Kasumi-1 (cell line): Measurements from ENCODE around the gene PRELP.
"Not testable (repeated sequence)": the region's sequence is repeated elsewhere in the genome, so short reads cannot be mapped to it uniquely, and the experiment has no call there.

ENCODE experiments used
- DNase-seq, 2 experiments: peaks; one replicate each; lab custom pipeline; 2025; lab: John Stamatoyannopoulos, UW

PRELP gene

GRCh38 chr1:203506858-203507626 is 31.4 kb downstream of the PRELP start:
- no peak for DNase-seq

GRCh38 chr1:203507759-203508158 is 32.2 kb downstream of the PRELP start:
- no peak for DNase-seq

GRCh38 chr1:203508463-203509073 is 33.0 kb downstream of the PRELP start:
- DNase-seq, result no peak

GRCh38 chr1:203509135-203509534 is 33.5 kb downstream of the PRELP start:
- no peak for DNase-seq

- DNase-seq, result no peak
These were observed 35.9 kb downstream of the PRELP start for GRCh38 chr1:203511513-203511912.

GRCh38 chr1:203511930-203512329 is 36.3 kb downstream of the PRELP start:
- DNase-seq, result no peak

- DNase-seq, result no peak
These were observed 36.9 kb downstream of the PRELP start for GRCh38 chr1:203512517-203512847.

GRCh38 chr1:203512848-203513584 is 37.4 kb downstream of the PRELP start:
- DNase-seq, result peak; percentile 47 to 54

GRCh38 chr1:203513585-203514031 is 38.0 kb downstream of the PRELP start:
- DNase-seq, result no peak

GRCh38 chr1:203516184-203516583 is 40.6 kb downstream of the PRELP start:
- no peak for DNase-seq

- no peak for DNase-seq
These were observed 41.3 kb downstream of the PRELP start for GRCh38 chr1:203516906-203517305.

- no peak for DNase-seq
These were observed 42.0 kb downstream of the PRELP start for GRCh38 chr1:203517426-203518110.

GRCh38 chr1:203518139-203518538 is 42.5 kb downstream of the PRELP start:
- DNase-seq, result not testable (repeated sequence)

- no peak for DNase-seq
These were observed 42.9 kb downstream of the PRELP start for GRCh38 chr1:203518541-203518940.

- no peak for DNase-seq
These were observed 43.6 kb downstream of the PRELP start for GRCh38 chr1:203519053-203519840.

- no peak for DNase-seq
These were observed 44.3 kb downstream of the PRELP start for GRCh38 chr1:203519896-203520295.

GRCh38 chr1:203520315-203520714 is 44.7 kb downstream of the PRELP start:
- no peak for DNase-seq

GRCh38 chr1:203521074-203521794 is 45.6 kb downstream of the PRELP start:
- DNase-seq, result no peak

GRCh38 chr1:203521812-203522211 is 46.2 kb downstream of the PRELP start:
- no peak for DNase-seq

GRCh38 chr1:203522237-203522636 is 46.6 kb downstream of the PRELP start:
- no peak for DNase-seq

- no peak for DNase-seq
These were observed 48.1 kb downstream of the PRELP start for GRCh38 chr1:203523667-203524066.
